ENCODE measurements around the gene MS4A14. TPM values are rescaled to one million over a fixed set of nuclear protein-coding genes. Genes with fewer than 3 reads are reported as not detected.

MS4A14 gene
- total and polyA plus RNA-seq, 2 experiments from 2014 or later, result not detected

DNA sequence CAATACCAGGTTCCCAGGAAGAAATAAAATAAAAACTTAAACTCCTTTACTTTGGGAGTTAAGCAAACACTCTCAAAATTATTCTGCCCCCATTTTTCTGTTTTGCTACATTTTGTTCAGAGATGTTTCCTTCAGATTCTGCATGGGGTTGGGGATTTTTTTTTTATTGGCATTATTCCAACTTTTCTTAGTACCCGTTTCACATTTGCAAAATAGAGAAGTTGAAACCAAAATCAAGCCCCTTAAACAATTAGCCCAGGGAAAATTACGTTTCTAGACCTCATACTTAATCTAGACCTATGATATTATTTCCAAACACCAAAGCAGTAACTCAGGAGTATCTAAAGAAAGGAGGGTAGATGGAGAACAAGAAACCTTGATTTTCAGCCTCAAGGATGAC, 38.5 kb upstream of the MS4A14 start (continued):
- TF ChIP-seq ZNF114 (CRISPR knock-in tag; IDR thresholded peaks at IDR 0.05) (no peak), JUNB (IDR thresholded peaks at IDR 0.05; ENCODE audit: unreplicated experiment) (no peak)

DNA sequence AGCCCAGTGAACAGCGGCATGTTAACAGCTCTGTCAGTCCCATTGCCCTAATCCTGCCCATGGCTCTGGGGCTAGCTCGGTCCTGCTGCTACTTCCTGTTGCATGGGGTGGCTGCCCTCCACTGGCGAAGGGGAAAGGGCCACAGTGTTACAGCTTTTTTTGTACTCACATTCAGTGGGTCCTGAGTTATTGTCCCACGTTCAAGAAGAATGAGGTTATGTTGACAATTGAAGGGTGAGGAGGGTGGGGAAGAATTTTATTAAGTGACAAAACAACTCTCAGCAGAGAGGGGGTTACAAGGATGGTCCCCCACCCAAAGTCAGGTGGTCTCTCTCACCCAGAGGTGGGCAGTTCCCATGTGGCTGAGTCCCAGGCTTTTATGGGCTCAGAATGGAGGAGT, 35.6 kb upstream of the MS4A14 start:
- ATAC-seq, result no peak

More for the DNA sequence above, 35.6 kb upstream of the MS4A14 start:
- no peaks in the 10 kb centered on the region for H3K79me2 ChIP-seq (replicated peaks; ENCODE audit: insufficient read depth)
- H3K27ac Mint-ChIP-seq, result no peak overlapping the region
- no peak overlapping the region for H3K4me3 ChIP-seq
- H3K4me3 Mint-ChIP-seq, result no peak overlapping the region
- no peaks in the 10 kb centered on the region for H3K27me3 ChIP-seq (ENCODE audit: insufficient read depth)
- peaks cover 5% of the 10 kb centered on the region for H3K4me1 ChIP-seq (ENCODE audit: insufficient read depth)
- DNase-seq (ENCODE audit: low spot score), result peak; percentile 63
- no peak overlapping the region for H2AFZ ChIP-seq
- peaks cover 10% of the 10 kb centered on the region for H3K4me1 Mint-ChIP-seq
- TF ChIP-seq JUNB (IDR thresholded peaks at IDR 0.05; ENCODE audit: unreplicated experiment), result no peak
- no peak for TF ChIP-seq NANOG (IDR thresholded peaks at IDR 0.05; ENCODE audit: borderline replicate concordance)
- TF ChIP-seq EZH2 (IDR thresholded peaks at IDR 0.05; ENCODE audit: low read depth, unreplicated experiment), result no peak
- TF ChIP-seq, protein P1, sequence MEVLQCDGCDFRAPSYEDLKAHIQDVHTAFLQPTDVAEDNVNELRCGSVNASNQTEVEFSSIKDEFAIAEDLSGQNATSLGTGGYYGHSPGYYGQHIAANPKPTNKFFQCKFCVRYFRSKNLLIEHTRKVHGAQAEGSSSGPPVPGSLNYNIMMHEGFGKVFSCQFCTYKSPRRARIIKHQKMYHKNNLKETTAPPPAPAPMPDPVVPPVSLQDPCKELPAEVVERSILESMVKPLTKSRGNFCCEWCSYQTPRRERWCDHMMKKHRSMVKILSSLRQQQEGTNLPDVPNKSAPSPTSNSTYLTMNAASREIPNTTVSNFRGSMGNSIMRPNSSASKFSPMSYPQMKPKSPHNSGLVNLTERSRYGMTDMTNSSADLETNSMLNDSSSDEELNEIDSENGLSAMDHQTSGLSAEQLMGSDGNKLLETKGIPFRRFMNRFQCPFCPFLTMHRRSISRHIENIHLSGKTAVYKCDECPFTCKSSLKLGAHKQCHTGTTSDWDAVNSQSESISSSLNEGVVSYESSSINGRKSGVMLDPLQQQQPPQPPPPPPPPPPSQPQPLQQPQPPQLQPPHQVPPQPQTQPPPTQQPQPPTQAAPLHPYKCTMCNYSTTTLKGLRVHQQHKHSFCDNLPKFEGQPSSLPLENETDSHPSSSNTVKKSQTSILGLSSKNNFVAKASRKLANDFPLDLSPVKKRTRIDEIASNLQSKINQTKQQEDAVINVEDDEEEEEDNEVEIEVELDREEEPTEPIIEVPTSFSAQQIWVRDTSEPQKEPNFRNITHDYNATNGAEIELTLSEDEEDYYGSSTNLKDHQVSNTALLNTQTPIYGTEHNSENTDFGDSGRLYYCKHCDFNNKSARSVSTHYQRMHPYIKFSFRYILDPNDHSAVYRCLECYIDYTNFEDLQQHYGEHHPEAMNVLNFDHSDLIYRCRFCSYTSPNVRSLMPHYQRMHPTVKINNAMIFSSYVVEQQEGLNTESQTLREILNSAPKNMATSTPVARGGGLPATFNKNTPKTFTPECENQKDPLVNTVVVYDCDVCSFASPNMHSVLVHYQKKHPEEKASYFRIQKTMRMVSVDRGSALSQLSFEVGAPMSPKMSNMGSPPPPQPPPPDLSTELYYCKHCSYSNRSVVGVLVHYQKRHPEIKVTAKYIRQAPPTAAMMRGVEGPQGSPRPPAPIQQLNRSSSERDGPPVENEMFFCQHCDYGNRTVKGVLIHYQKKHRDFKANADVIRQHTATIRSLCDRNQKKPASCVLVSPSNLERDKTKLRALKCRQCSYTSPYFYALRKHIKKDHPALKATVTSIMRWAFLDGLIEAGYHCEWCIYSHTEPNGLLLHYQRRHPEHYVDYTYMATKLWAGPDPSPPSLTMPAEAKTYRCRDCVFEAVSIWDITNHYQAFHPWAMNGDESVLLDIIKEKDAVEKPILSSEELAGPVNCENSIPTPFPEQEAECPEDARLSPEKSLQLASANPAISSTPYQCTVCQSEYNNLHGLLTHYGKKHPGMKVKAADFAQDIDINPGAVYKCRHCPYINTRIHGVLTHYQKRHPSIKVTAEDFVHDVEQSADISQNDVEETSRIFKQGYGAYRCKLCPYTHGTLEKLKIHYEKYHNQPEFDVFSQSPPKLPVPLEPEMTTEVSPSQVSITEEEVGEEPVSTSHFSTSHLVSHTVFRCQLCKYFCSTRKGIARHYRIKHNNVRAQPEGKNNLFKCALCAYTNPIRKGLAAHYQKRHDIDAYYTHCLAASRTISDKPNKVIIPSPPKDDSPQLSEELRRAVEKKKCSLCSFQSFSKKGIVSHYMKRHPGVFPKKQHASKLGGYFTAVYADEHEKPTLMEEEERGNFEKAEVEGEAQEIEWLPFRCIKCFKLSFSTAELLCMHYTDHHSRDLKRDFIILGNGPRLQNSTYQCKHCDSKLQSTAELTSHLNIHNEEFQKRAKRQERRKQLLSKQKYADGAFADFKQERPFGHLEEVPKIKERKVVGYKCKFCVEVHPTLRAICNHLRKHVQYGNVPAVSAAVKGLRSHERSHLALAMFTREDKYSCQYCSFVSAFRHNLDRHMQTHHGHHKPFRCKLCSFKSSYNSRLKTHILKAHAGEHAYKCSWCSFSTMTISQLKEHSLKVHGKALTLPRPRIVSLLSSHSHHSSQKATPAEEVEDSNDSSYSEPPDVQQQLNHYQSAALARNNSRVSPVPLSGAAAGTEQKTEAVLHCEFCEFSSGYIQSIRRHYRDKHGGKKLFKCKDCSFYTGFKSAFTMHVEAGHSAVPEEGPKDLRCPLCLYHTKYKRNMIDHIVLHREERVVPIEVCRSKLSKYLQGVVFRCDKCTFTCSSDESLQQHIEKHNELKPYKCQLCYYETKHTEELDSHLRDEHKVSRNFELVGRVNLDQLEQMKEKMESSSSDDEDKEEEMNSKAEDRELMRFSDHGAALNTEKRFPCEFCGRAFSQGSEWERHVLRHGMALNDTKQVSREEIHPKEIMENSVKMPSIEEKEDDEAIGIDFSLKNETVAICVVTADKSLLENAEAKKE (CRISPR knock-in tag; IDR thresholded peaks at IDR 0.05), result no peak
- TF ChIP-seq, protein P2, sequence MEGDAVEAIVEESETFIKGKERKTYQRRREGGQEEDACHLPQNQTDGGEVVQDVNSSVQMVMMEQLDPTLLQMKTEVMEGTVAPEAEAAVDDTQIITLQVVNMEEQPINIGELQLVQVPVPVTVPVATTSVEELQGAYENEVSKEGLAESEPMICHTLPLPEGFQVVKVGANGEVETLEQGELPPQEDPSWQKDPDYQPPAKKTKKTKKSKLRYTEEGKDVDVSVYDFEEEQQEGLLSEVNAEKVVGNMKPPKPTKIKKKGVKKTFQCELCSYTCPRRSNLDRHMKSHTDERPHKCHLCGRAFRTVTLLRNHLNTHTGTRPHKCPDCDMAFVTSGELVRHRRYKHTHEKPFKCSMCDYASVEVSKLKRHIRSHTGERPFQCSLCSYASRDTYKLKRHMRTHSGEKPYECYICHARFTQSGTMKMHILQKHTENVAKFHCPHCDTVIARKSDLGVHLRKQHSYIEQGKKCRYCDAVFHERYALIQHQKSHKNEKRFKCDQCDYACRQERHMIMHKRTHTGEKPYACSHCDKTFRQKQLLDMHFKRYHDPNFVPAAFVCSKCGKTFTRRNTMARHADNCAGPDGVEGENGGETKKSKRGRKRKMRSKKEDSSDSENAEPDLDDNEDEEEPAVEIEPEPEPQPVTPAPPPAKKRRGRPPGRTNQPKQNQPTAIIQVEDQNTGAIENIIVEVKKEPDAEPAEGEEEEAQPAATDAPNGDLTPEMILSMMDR (conservative IDR thresholded peaks at IDR 0.05; ENCODE audit: low read depth in 2 of 2), result no peak
- TF ChIP-seq, protein P3, sequence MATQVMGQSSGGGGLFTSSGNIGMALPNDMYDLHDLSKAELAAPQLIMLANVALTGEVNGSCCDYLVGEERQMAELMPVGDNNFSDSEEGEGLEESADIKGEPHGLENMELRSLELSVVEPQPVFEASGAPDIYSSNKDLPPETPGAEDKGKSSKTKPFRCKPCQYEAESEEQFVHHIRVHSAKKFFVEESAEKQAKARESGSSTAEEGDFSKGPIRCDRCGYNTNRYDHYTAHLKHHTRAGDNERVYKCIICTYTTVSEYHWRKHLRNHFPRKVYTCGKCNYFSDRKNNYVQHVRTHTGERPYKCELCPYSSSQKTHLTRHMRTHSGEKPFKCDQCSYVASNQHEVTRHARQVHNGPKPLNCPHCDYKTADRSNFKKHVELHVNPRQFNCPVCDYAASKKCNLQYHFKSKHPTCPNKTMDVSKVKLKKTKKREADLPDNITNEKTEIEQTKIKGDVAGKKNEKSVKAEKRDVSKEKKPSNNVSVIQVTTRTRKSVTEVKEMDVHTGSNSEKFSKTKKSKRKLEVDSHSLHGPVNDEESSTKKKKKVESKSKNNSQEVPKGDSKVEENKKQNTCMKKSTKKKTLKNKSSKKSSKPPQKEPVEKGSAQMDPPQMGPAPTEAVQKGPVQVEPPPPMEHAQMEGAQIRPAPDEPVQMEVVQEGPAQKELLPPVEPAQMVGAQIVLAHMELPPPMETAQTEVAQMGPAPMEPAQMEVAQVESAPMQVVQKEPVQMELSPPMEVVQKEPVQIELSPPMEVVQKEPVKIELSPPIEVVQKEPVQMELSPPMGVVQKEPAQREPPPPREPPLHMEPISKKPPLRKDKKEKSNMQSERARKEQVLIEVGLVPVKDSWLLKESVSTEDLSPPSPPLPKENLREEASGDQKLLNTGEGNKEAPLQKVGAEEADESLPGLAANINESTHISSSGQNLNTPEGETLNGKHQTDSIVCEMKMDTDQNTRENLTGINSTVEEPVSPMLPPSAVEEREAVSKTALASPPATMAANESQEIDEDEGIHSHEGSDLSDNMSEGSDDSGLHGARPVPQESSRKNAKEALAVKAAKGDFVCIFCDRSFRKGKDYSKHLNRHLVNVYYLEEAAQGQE (IDR thresholded peaks at IDR 0.05; ENCODE audit: unreplicated experiment), result no peak
- no peak for TF ChIP-seq ZNF114 (CRISPR knock-in tag; IDR thresholded peaks at IDR 0.05)
- no peak for TF ChIP-seq STAT1 (IDR thresholded peaks at IDR 0.05; ENCODE audit: unreplicated experiment)
- no peak for TF ChIP-seq EZH2phosphoT487 (IDR thresholded peaks at IDR 0.05; ENCODE audit: unreplicated experiment)
- TF ChIP-seq, protein P4, sequence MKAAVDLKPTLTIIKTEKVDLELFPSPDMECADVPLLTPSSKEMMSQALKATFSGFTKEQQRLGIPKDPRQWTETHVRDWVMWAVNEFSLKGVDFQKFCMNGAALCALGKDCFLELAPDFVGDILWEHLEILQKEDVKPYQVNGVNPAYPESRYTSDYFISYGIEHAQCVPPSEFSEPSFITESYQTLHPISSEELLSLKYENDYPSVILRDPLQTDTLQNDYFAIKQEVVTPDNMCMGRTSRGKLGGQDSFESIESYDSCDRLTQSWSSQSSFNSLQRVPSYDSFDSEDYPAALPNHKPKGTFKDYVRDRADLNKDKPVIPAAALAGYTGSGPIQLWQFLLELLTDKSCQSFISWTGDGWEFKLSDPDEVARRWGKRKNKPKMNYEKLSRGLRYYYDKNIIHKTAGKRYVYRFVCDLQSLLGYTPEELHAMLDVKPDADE (IDR thresholded peaks at IDR 0.05), result no peak
- no peak for TF ChIP-seq ZNF331 (CRISPR knock-in tag; IDR thresholded peaks at IDR 0.05; ENCODE audit: low read depth)
- H3K36me3 Mint-ChIP-seq (ENCODE audit: low read depth), result peaks cover 47% of the 10 kb centered on the region
- H3K9me3 Mint-ChIP-seq, result peaks cover 49% of the 10 kb centered on the region
- no peak overlapping the region for H3K27ac ChIP-seq (ENCODE audit: low read depth)
- no peaks in the 10 kb centered on the region for H4K20me1 ChIP-seq (replicated peaks; ENCODE audit: insufficient read depth)
- no peaks in the 10 kb centered on the region for H3K27me3 Mint-ChIP-seq (ENCODE audit: insufficient read depth, low read depth, poor library complexity)
- H3K4me2 ChIP-seq, result no peak overlapping the region
- H3F3A ChIP-seq (replicated peaks; ENCODE audit: low read depth), result no peaks in the 10 kb centered on the region
- peaks cover 12% of the 10 kb centered on the region; the same call in 1 of the 2 replicates for H3K9me2 ChIP-seq (ENCODE audit: insufficient read depth)
- no peaks in the 10 kb centered on the region for H3K36me3 ChIP-seq (ENCODE audit: insufficient read depth)
